ENCODE measurements around the gene AGTPBP1. TPM values are rescaled to one million over a fixed set of nuclear protein-coding genes. Genes with fewer than 3 reads are reported as not detected.

Gene AGTPBP1
- total RNA-seq, 1 donor from 2014 or later, result 117 TPM

GRCh38 chr9:85501456-85501855, 240.3 kb downstream of the AGTPBP1 start:
- Mint-ChIP-seq H3K36me3 (ENCODE audit: unreplicated experiment) (peaks cover 22% of the 10 kb centered on the region), H3K27ac (ENCODE audit: unreplicated experiment) (no peak overlapping the region), H3K4me3 (ENCODE audit: unreplicated experiment) (no peak overlapping the region), H3K9me3 (ENCODE audit: unreplicated experiment) (peaks cover 5% of the 10 kb centered on the region), H3K27me3 (ENCODE audit: unreplicated experiment) (peaks cover 3% of the 10 kb centered on the region), H3K4me1 (ENCODE audit: low read depth, unreplicated experiment) (no peaks in the 10 kb centered on the region)
- TF ChIP-seq CTCF (IDR thresholded peaks at IDR 0.05; ENCODE audit: partially characterized antibody, unreplicated experiment), result no peak
- DNase-seq, result no peak

Other genes starting within 250 kb of the AGTPBP1 start
- 33.0 TPM for gene NAA35, start 199.2 kb upstream of the AGTPBP1 start, total RNA-seq (ENCODE audit: unreplicated experiment)